ENCODE measurements around the gene SLCO6A1. TPM values are rescaled to one million over a fixed set of nuclear protein-coding genes. Genes with fewer than 3 reads are reported as not detected.

Gene SLCO6A1
- total and polyA plus RNA-seq, 4 experiments from 2014 or later, result not detected

- H3K27me3 ChIP-seq (ENCODE audit: insufficient read depth, low read length), result no peaks in the 10 kb centered on the region
These were observed 113.4 kb downstream of the SLCO6A1 start for GRCh38 chr5:102385365-102385764.

GRCh38 chr5:102380174-102380573, 118.6 kb downstream of the SLCO6A1 start:
- Histone ChIP-seq H3K4me3 (ENCODE audit: low read length in 2 of 2) (no peak overlapping the region), H3K27ac (ENCODE audit: low read depth, low read length) (no peak overlapping the region), H3K36me3 (ENCODE audit: insufficient read depth, low read length) (no peaks in the 10 kb centered on the region), H3K27me3 (ENCODE audit: insufficient read depth, low read length) (no peaks in the 10 kb centered on the region), H3K4me1 (ENCODE audit: insufficient read depth, low read length) (no peaks in the 10 kb centered on the region), H3K9me3 (ENCODE audit: control insufficient read depth in 1 of 2, low read length in 2 of 2) (no peaks in the 10 kb centered on the region)
- no peak overlapping the region for H3K4me3 Mint-ChIP-seq
- ChIA-PET POLR2A (ENCODE audit: partially characterized antibody) (no interaction called here), CTCF (ENCODE audit: partially characterized antibody) (no interaction called here)
- intact Hi-C loops (cut with micrococcal nuclease), result no loop called here
- no peak overlapping the region for H3K27ac Mint-ChIP-seq
- H3K9me3 Mint-ChIP-seq, result peaks cover 0 to 7% (median 4%) of the 10 kb centered on the region in 8 donors
- no peaks in the 10 kb centered on the region for H3K4me1 Mint-ChIP-seq
- H3K36me3 Mint-ChIP-seq, result no peaks in the 10 kb centered on the region
- DNase-seq, result no peak
- no peaks in the 10 kb centered on the region for H3K27me3 Mint-ChIP-seq

More at GRCh38 chr5:102385365-102385764, 113.4 kb downstream of the SLCO6A1 start:
- no peaks in the 10 kb centered on the region for H3K4me1 Mint-ChIP-seq
- no peaks in the 10 kb centered on the region for H3K9me3 ChIP-seq (ENCODE audit: control insufficient read depth in 1 of 2, low read length in 2 of 2)
- no peaks in the 10 kb centered on the region for H3K27me3 Mint-ChIP-seq
- H3K27ac Mint-ChIP-seq, result no peak overlapping the region
- CTCF ChIA-PET (ENCODE audit: partially characterized antibody), result no interaction called here
- H3K4me1 ChIP-seq (ENCODE audit: insufficient read depth, low read length), result no peaks in the 10 kb centered on the region
- no peaks in the 10 kb centered on the region for H3K36me3 Mint-ChIP-seq
- H3K4me3 ChIP-seq (ENCODE audit: low read length in 2 of 2), result no peak overlapping the region
- intact Hi-C loops (cut with micrococcal nuclease), result no loop called here
- peaks cover 0 to 10% (median 5%) of the 10 kb centered on the region in 8 donors for H3K9me3 Mint-ChIP-seq
- POLR2A ChIA-PET (ENCODE audit: partially characterized antibody), result no interaction called here
- no peak for DNase-seq
- no peak overlapping the region for H3K4me3 Mint-ChIP-seq
- H3K27ac ChIP-seq (ENCODE audit: low read depth, low read length), result no peak overlapping the region
- no peaks in the 10 kb centered on the region for H3K36me3 ChIP-seq (ENCODE audit: insufficient read depth, low read length)

GRCh38 chr5:102375876-102376275, 122.9 kb downstream of the SLCO6A1 start:
- intact Hi-C loops (cut with micrococcal nuclease), result no loop called here
- POLR2A ChIA-PET (ENCODE audit: partially characterized antibody), result no interaction called here
- Histone ChIP-seq H3K27me3 (ENCODE audit: insufficient read depth, low read length) (no peaks in the 10 kb centered on the region), H3K4me1 (ENCODE audit: insufficient read depth, low read length) (no peaks in the 10 kb centered on the region), H3K9me3 (ENCODE audit: control insufficient read depth in 1 of 2, low read length in 2 of 2) (no peaks in the 10 kb centered on the region), H3K4me3 (ENCODE audit: low read length in 2 of 2) (no peak overlapping the region), H3K36me3 (ENCODE audit: insufficient read depth, low read length) (no peaks in the 10 kb centered on the region), H3K27ac (ENCODE audit: low read depth, low read length) (no peak overlapping the region)
- no peak for DNase-seq
- CTCF ChIA-PET (ENCODE audit: partially characterized antibody), result no interaction called here
- no peak overlapping the region for H3K4me3 Mint-ChIP-seq
- peaks cover 0 to 5% (median 0%) of the 10 kb centered on the region in 8 donors for H3K9me3 Mint-ChIP-seq
- no peaks in the 10 kb centered on the region for H3K36me3 Mint-ChIP-seq
- no peaks in the 10 kb centered on the region for H3K27me3 Mint-ChIP-seq
- no peaks in the 10 kb centered on the region for H3K4me1 Mint-ChIP-seq
- H3K27ac Mint-ChIP-seq, result no peak overlapping the region

- H3K27me3 Mint-ChIP-seq, result no peaks in the 10 kb centered on the region
- H3K27ac ChIP-seq (ENCODE audit: low read depth, low read length), result no peak overlapping the region
- H3K4me3 Mint-ChIP-seq, result no peak overlapping the region
- no peak overlapping the region for H3K4me3 ChIP-seq (ENCODE audit: low read length in 2 of 2)
- H3K36me3 ChIP-seq (ENCODE audit: insufficient read depth, low read length), result no peaks in the 10 kb centered on the region
- no peaks in the 10 kb centered on the region for H3K4me1 ChIP-seq (ENCODE audit: insufficient read depth, low read length)
- peaks cover 0 to 5% (median 0%) of the 10 kb centered on the region in 8 donors for H3K9me3 Mint-ChIP-seq
- no peak for DNase-seq
- H3K27ac Mint-ChIP-seq, result no peak overlapping the region
- intact Hi-C loops (cut with micrococcal nuclease), result no loop called here
- no peaks in the 10 kb centered on the region for H3K36me3 Mint-ChIP-seq
- POLR2A ChIA-PET (ENCODE audit: partially characterized antibody), result no interaction called here
- no peaks in the 10 kb centered on the region for H3K9me3 ChIP-seq (ENCODE audit: control insufficient read depth in 1 of 2, low read length in 2 of 2)
- H3K27me3 ChIP-seq (ENCODE audit: insufficient read depth, low read length), result no peaks in the 10 kb centered on the region
- no peaks in the 10 kb centered on the region for H3K4me1 Mint-ChIP-seq
- CTCF ChIA-PET (ENCODE audit: partially characterized antibody), result no interaction called here
These were observed 123.5 kb downstream of the SLCO6A1 start for GRCh38 chr5:102375272-102375671.

GRCh38 chr5:102368392-102368791, 130.4 kb downstream of the SLCO6A1 start:
- no peaks in the 10 kb centered on the region for H3K27me3 Mint-ChIP-seq
- H3K9me3 Mint-ChIP-seq, result no peaks in the 10 kb centered on the region
- H3K4me1 Mint-ChIP-seq, result no peaks in the 10 kb centered on the region
- H3K27me3 ChIP-seq (ENCODE audit: insufficient read depth, low read length), result no peaks in the 10 kb centered on the region
- H3K36me3 ChIP-seq (ENCODE audit: insufficient read depth, low read length), result no peaks in the 10 kb centered on the region
- H3K27ac Mint-ChIP-seq, result no peak overlapping the region
- no peaks in the 10 kb centered on the region for H3K9me3 ChIP-seq (ENCODE audit: control insufficient read depth in 1 of 2, low read length in 2 of 2)
- ChIA-PET POLR2A (ENCODE audit: partially characterized antibody) (no interaction called here), CTCF (ENCODE audit: partially characterized antibody) (no interaction called here)
- DNase-seq, result no peak
- H3K4me3 Mint-ChIP-seq, result no peak overlapping the region
- intact Hi-C loops (cut with micrococcal nuclease), result no loop called here
- H3K27ac ChIP-seq (ENCODE audit: low read depth, low read length), result no peak overlapping the region
- no peak overlapping the region for H3K4me3 ChIP-seq (ENCODE audit: low read length in 2 of 2)
- H3K4me1 ChIP-seq (ENCODE audit: insufficient read depth, low read length), result no peaks in the 10 kb centered on the region
- H3K36me3 Mint-ChIP-seq, result no peaks in the 10 kb centered on the region

DNA sequence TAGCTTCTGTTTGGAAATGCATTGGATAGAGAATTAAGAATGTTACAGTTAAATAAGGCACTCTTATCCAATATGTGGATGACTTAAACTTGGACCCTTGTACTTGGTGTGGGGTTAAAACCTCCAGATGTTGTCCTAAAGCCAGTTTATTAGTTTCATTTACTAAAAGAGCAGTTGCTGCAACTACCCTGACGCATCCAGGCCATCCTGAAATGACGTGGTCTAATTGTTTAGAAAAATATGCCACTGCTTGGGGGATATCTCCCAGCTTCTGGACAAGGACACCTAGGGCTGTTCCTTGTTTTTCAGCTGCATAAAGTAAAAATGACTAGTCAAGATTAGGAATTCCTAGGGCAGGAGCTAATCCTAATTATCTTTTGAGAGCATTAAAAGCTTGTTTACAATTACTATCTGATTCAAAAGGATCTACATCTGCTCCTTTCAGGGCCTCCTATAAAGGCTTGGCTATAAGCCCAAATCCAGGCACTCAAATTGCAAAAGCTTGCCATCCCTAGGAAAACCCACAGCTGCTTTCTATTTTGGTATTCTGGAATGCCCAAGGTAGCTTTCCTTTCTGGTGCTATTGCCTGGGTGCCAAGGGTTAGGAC, 157.0 kb downstream of the SLCO6A1 start:
- no peak overlapping the region for H3K4me3 ChIP-seq (ENCODE audit: low read length in 2 of 2)
- no peaks in the 10 kb centered on the region for H3K36me3 ChIP-seq (ENCODE audit: insufficient read depth, low read length)
- DNase-seq, result no peak
- Mint-ChIP-seq H3K9me3 (peaks cover 0 to 5% (median 0%) of the 10 kb centered on the region in 8 donors), H3K27ac (no peak overlapping the region), H3K4me3 (no peak overlapping the region), H3K36me3 (no peaks in the 10 kb centered on the region), H3K27me3 (peaks cover 2 to 4% of the 10 kb centered on the region in 2 donors), H3K4me1 (no peaks in the 10 kb centered on the region)
- no peaks in the 10 kb centered on the region for H3K4me1 ChIP-seq (ENCODE audit: insufficient read depth, low read length)
- ChIA-PET POLR2A (ENCODE audit: partially characterized antibody) (no interaction called here), CTCF (ENCODE audit: partially characterized antibody) (no interaction called here)
- no peaks in the 10 kb centered on the region for H3K9me3 ChIP-seq (ENCODE audit: control insufficient read depth in 1 of 2, low read length in 2 of 2)
- no peaks in the 10 kb centered on the region for H3K27me3 ChIP-seq (ENCODE audit: insufficient read depth, low read length)
- H3K27ac ChIP-seq (ENCODE audit: low read depth, low read length), result no peak overlapping the region
- intact Hi-C loops (cut with micrococcal nuclease), result no loop called here

- no peak overlapping the region for H3K4me3 ChIP-seq (ENCODE audit: low read length in 2 of 2)
- Mint-ChIP-seq H3K4me3 (no peak overlapping the region), H3K36me3 (no peaks in the 10 kb centered on the region), H3K4me1 (no peaks in the 10 kb centered on the region), H3K27me3 (peaks cover 0 to 4% of the 10 kb centered on the region in 2 donors), H3K27ac (no peak overlapping the region), H3K9me3 (no peaks in the 10 kb centered on the region)
- intact Hi-C loops (cut with micrococcal nuclease), result no loop called here
- H3K36me3 ChIP-seq (ENCODE audit: insufficient read depth, low read length), result no peaks in the 10 kb centered on the region
- H3K4me1 ChIP-seq (ENCODE audit: insufficient read depth, low read length), result no peaks in the 10 kb centered on the region
- ChIA-PET CTCF (ENCODE audit: partially characterized antibody) (no interaction called here), POLR2A (ENCODE audit: partially characterized antibody) (no interaction called here)
- DNase-seq, result no peak
- no peak overlapping the region for H3K27ac ChIP-seq (ENCODE audit: low read depth, low read length)
- no peaks in the 10 kb centered on the region for H3K9me3 ChIP-seq (ENCODE audit: control insufficient read depth in 1 of 2, low read length in 2 of 2)
- no peaks in the 10 kb centered on the region for H3K27me3 ChIP-seq (ENCODE audit: insufficient read depth, low read length)
These were observed 174.1 kb downstream of the SLCO6A1 start for GRCh38 chr5:102324714-102325113.

Measured in CD4-positive, alpha-beta memory T cell (primary cell).